K562 (cell line): Measurements from ENCODE around the gene CNNM3. TPM values are rescaled to one million over a fixed set of nuclear protein-coding genes. Genes with fewer than 3 reads are reported as not detected.

Experiments
- ATAC-seq: fragments of 200-7000 bp; cut with Tn5 transposase; 3 replicates; pipeline ENCODE4 v1.9.1; 2020; ENCODE audit warnings: moderate library complexity
- BruUV-seq: library from RNA; stranded (reverse); fragments of 400-500 nt; replicated peaks from 2 replicates; lab custom pipeline; 2021; lab: Mats Ljungman, UMichigan
- CTCF ChIA-PET: fragments of 300-600 bp; formaldehyde crosslinking; extraction: SDS; loops from one replicate; lab custom pipeline; 2021; ENCODE audit warnings: low intra/inter-chr PET ratio; lab: Yijun Ruan, JAX
- POLR2A ChIA-PET: fragments of 300-600, 350-650 bp; sonication (Branson Sonifier 250); formaldehyde crosslinking; extraction: SDS; loops from one replicate; lab custom pipeline; 2021; ENCODE audit warnings: antibody characterized with exemption, inconsistent platforms; lab: Yijun Ruan, JAX
- DNase-seq, 4 experiments: peaks; one replicate each; pipeline versions ENCODE4 v3.0.0 to v3.0.0-alpha.2; 2011 to 2018; ENCODE audit warnings: low spot score in 3 of 4, mixed read lengths in 3 of 4; ENCODE audit errors: extremely low read depth in 1 of 4
- FAIRE-seq: peaks from 2 replicates; lab custom pipeline; 2011; peaks lifted over from hg19 to GRCh38; lab: Jason Lieb, UNC
- H2AFZ ChIP-seq: 2 replicates; pipeline ENCODE4 v1.6.0; 2011; ENCODE audit warnings: low read depth, low read length, control low read depth, inconsistent platforms
- H3K27ac ChIP-seq: fragments of 200-600 bp; 3 replicates; pipeline ENCODE4 v1.8.0; 2011; ENCODE audit warnings: low read depth, mild to moderate bottlenecking, control low read depth, inconsistent platforms, low read length, moderate library complexity, mixed read lengths; ENCODE audit errors: extremely low read depth
- H3K27me3 ChIP-seq, 2 experiments: fragments of 300-600 bp in 1 of 2; 2 replicates in 1 of 2; 3 replicates in 1 of 2; pipeline versions ENCODE4 v1.6.0 to v1.8.0; 2011; ENCODE audit warnings: inconsistent platforms in 2 of 2, low read length in 2 of 2, mild to moderate bottlenecking in 1 of 2, mixed read lengths in 1 of 2, moderate library complexity in 1 of 2; ENCODE audit not compliant: control insufficient read depth in 2 of 2, insufficient read depth in 2 of 2
- H3K36me3 ChIP-seq: fragments of 300-600 bp; 3 replicates; pipeline ENCODE4 v1.8.0; 2011; ENCODE audit warnings: mild to moderate bottlenecking, low read length, inconsistent platforms; ENCODE audit not compliant: control insufficient read depth, insufficient read depth
- H3K4me1 ChIP-seq, 2 experiments: fragments of 200-600 bp in 1 of 2; replicated peaks in 1 of 2; 2 replicates in 1 of 2; 3 replicates in 1 of 2; pipeline versions ENCODE4 v1.5.1 to v1.8.0; 2011; ENCODE audit warnings: inconsistent platforms in 2 of 2, low read length in 2 of 2, mild to moderate bottlenecking in 1 of 2, mixed read lengths in 1 of 2, moderate library complexity in 1 of 2; ENCODE audit not compliant: control insufficient read depth in 2 of 2, insufficient read depth in 2 of 2
- H3K4me2 ChIP-seq: 2 replicates; pipeline ENCODE4 v1.6.1; 2011; ENCODE audit warnings: low read length, control low read depth, inconsistent platforms, mixed read lengths; ENCODE audit not compliant: insufficient read depth
- H3K4me3 ChIP-seq: fragments of 200-600 bp; sonication (generic), shearing (Covaris generic); 2 replicates; pipeline ENCODE4 v1.5.1; 2016; ENCODE audit warnings: control low read depth, inconsistent platforms
- H3K79me2 ChIP-seq: fragments of 200-600 bp; 3 replicates; pipeline ENCODE4 v1.8.0; 2011; ENCODE audit warnings: low read length, inconsistent platforms; ENCODE audit not compliant: control insufficient read depth, insufficient read depth
- H3K9ac ChIP-seq, 2 experiments: 2 replicates each; pipeline versions ENCODE4 v1.6.0 to v1.6.1; 2011; ENCODE audit warnings: low read depth in 2 of 2, low read length in 2 of 2, control low read depth in 1 of 2, inconsistent platforms in 1 of 2, mild to moderate bottlenecking in 1 of 2, mixed read lengths in 1 of 2; ENCODE audit not compliant: insufficient read depth in 1 of 2
- H3K9me1 ChIP-seq: one replicate; pipeline ENCODE4 v1.6.0; 2011; ENCODE audit warnings: inconsistent platforms, mild to moderate bottlenecking, low read length, moderate library complexity; ENCODE audit not compliant: control insufficient read depth, insufficient read depth
- H3K9me3 ChIP-seq: replicated peaks from 2 replicates; pipeline ENCODE4 v1.5.1; 2011; ENCODE audit warnings: low read depth, low read length, inconsistent platforms; ENCODE audit not compliant: control insufficient read depth, insufficient read depth
- H4K20me1 ChIP-seq: replicated peaks from 2 replicates; pipeline ENCODE4 v1.6.1; 2011; ENCODE audit warnings: low read length, inconsistent platforms, mixed read lengths; ENCODE audit not compliant: control insufficient read depth, insufficient read depth
- MCM7 ChIP-seq, 2 experiments: fragments of 450-650 bp; IDR thresholded peaks; 2 replicates each; pipeline ENCODE4 v1.6.1; 2016 to 2018
- MIER1 ChIP-seq: fragments of 450-650 bp; IDR thresholded peaks from 2 replicates; pipeline ENCODE4 v1.6.1; 2016; ENCODE audit warnings: antibody characterized with exemption, mild to moderate bottlenecking, low read depth
- NONO ChIP-seq, 2 experiments: fragments of 200-400 bp in 1 of 2; fragments of 450-650 bp in 1 of 2; formaldehyde crosslinking in 1 of 2; IDR thresholded peaks; 2 replicates each; pipeline ENCODE4 v1.6.1; 2017; ENCODE audit warnings: low read depth in 2 of 2, mild to moderate bottlenecking in 2 of 2, moderate library complexity in 2 of 2, low read length in 1 of 2
- POLR2A ChIP-seq: fragments of 450-650 bp; conservative IDR thresholded peaks from 2 replicates; pipeline ENCODE4 v1.6.1; 2016
- RFX7 ChIP-seq: fragments of 250-450 bp; sonication (Bioruptor Pico); IDR thresholded peaks from 2 replicates; pipeline ENCODE4 v1.5.1; 2021; ENCODE audit warnings: mild to moderate bottlenecking
- SMC3 ChIP-seq: conservative IDR thresholded peaks from 2 replicates; pipeline ENCODE4 v1.6.1; 2011; ENCODE audit warnings: low read depth, low read length, improper control_type of control experiment; ENCODE audit not compliant: insufficient read depth
- SOX6 ChIP-seq: fragments of 450-650 bp; IDR thresholded peaks from 2 replicates; pipeline ENCODE4 v1.6.1; 2014; ENCODE audit warnings: mild to moderate bottlenecking
- ZBTB40 ChIP-seq, 2 experiments: fragments of 450-650 bp in 1 of 2; sonication (generic) in 1 of 2; formaldehyde crosslinking in 1 of 2; IDR thresholded peaks; 2 replicates each; pipeline versions ENCODE4 v1.7.1 to v1.9.0; 2016 to 2022; ENCODE audit warnings: inconsistent platforms in 1 of 2, mild to moderate bottlenecking in 1 of 2, missing genetic modification reagents in 1 of 2
- ZNF311 ChIP-seq: fragments of 250-450 bp; sonication (Bioruptor Pico); IDR thresholded peaks from 2 replicates; pipeline ENCODE4 v1.4.0; 2020; ENCODE audit warnings: mild to moderate bottlenecking, moderate library complexity
- WGBS: fragments of 100-300 bp; shearing (Covaris generic); methylation state at CpG from one replicate; pipeline ENCODE4 v1.1.6; 2016; ENCODE audit warnings: low coverage, mixed read lengths; ENCODE audit not compliant: insufficient coverage; ENCODE audit errors: missing lambda C conversion rate; 5-methylcytosine and 5-hydroxymethylcytosine counted together
- in situ Hi-C: fragments of 300-500 bp; cut with MboI; formaldehyde crosslinking; loops from 4 replicates; pipeline ENCODE4 v1.15.0; 2018; ENCODE audit warnings: inconsistent platforms, mixed read lengths
- intact Hi-C: fragments of 100-400 bp; cut with micrococcal nuclease; formaldehyde crosslinking; loops from 2 replicates; pipeline ENCODE4 v1.14.2; 2022
- polyA plus RNA-seq, 8 experiments: library from polyadenylated mRNA; depleted of rRNA in 4 of 8; stranded (reverse) in 5 of 8; unstranded in 3 of 8; fragments of >200 nt; fragmentation: Nextera tagmentation in 2 of 8; fragmentation: Illumina TruSeq in 1 of 8; extraction: Ambion mirVana in 2 of 8; extraction: Trizol in 1 of 8; gene quantifications; 2 replicates each; pipeline versions ENCODE4 v1.2.1 to v1.2.3, GENCODE V29; 2011 to 2014; ENCODE audit warnings: inconsistent platforms in 1 of 8, missing spikeins in 1 of 8
- total RNA-seq, 7 experiments: library from RNA; depleted of rRNA in 6 of 7; stranded (reverse); fragments of >200 nt in 6 of 7; fragmentation: Illumina TruSeq in 2 of 7; extraction: Trizol in 2 of 7; gene quantifications; 2 replicates each; pipeline versions ENCODE4 v1.2.1 to v1.2.3, GENCODE V29; 2011 to 2021; ENCODE audit warnings: low replicate concordance in 1 of 7
- TF ChIP-seq, protein P1 (sequence below): fragments of 450-650 bp; formaldehyde crosslinking; IDR thresholded peaks from 2 replicates; pipeline ENCODE4 v1.4.0; 2020; ENCODE audit warnings: mild to moderate bottlenecking, mixed read lengths

Gene CNNM3
- total and polyA plus RNA-seq, 9 of the 15 experiments (the other 6 are each of a cell fraction or from before 2014, with no cell fraction given): 1.4 to 16.9 (median 6.5) TPM

GRCh38 chr2:96868555-96869280, 52.6 kb downstream of the CNNM3 start:
- FAIRE-seq (peak; percentile 40), ATAC-seq (peak; percentile 78), DNase-seq (peak; percentile 88 to 94 (median 90))
- H2AFZ ChIP-seq: peak overlapping the region; percentile 41; the same call in 1 of the 2 replicates
- peak overlapping the region; percentile 93 for H3K4me2 ChIP-seq
- BruUV-seq: no TSS peak
- ChIA-PET POLR2A (interaction anchor here (0.5 to 2.7 kb wide), 7 partner anchors 11 to 92 kb away, joined by 3 to 20 read pairs (median 3); partner anchors contain the start of gene ANKRD39), CTCF (interaction anchor here (0.7 to 1.0 kb wide), 2 partner anchors 81 to 83 kb away, joined by 3 read pairs; no protein-coding TSS in a partner anchor)
- peaks cover 8% of the 10 kb centered on the region for H3K9me1 ChIP-seq
- in situ Hi-C loops: loop anchor here (25.0 kb wide), 1 partner anchor 244 kb away; the partner anchor contains the start of gene ANKRD36
- peaks cover 27 to 89% of the 10 kb centered on the region in 2 experiments for H3K4me1 ChIP-seq
- H3K4me3 ChIP-seq: peak overlapping the region; percentile 97
- peak overlapping the region; percentile 90 to 100 for H3K9ac ChIP-seq
- H4K20me1 ChIP-seq: peaks cover 16% of the 10 kb centered on the region; the same call in 1 of the 2 replicates
- H3K9me3 ChIP-seq: no peaks in the 10 kb centered on the region
- peaks cover 49% of the 10 kb centered on the region for H3K36me3 ChIP-seq
- 0% methylated on average over 18 of the region's 76 CpGs for WGBS
- peak overlapping the region; percentile 95 for H3K27ac ChIP-seq
- H3K27me3 ChIP-seq: no peaks in the 10 kb centered on the region
- peaks cover 83% of the 10 kb centered on the region for H3K79me2 ChIP-seq
- intact Hi-C loops: no loop called here
- peak; percentile 61; the same call in 1 of the 2 replicates for TF ChIP-seq POLR2A
- TF ChIP-seq SMC3: no peak; the same call in 1 of the 2 replicates
- no peak for TF ChIP-seq MIER1
- peak; percentile 74 for TF ChIP-seq ZBTB40 (IDR thresholded peaks at IDR 0.05)
- TF ChIP-seq ZBTB40 (CRISPR knock-in tag; IDR thresholded peaks at IDR 0.05): no peak
- no peak for TF ChIP-seq SOX6
- TF ChIP-seq ZNF311 (CRISPR knock-in tag): no peak
- TF ChIP-seq MCM7 (IDR thresholded peaks at IDR 0.05): no peak
- 0 out of 4 replicates have a peak, but pooled peaks of 1 of the 2 experiments have one; percentile 43 for TF ChIP-seq NONO (IDR thresholded peaks at IDR 0.05; ENCODE audit: low read depth in 2 of 2, low read length in 1 of 2)
- no peak for TF ChIP-seq RFX7 (CRISPR knock-in tag)
- TF ChIP-seq, protein P1, sequence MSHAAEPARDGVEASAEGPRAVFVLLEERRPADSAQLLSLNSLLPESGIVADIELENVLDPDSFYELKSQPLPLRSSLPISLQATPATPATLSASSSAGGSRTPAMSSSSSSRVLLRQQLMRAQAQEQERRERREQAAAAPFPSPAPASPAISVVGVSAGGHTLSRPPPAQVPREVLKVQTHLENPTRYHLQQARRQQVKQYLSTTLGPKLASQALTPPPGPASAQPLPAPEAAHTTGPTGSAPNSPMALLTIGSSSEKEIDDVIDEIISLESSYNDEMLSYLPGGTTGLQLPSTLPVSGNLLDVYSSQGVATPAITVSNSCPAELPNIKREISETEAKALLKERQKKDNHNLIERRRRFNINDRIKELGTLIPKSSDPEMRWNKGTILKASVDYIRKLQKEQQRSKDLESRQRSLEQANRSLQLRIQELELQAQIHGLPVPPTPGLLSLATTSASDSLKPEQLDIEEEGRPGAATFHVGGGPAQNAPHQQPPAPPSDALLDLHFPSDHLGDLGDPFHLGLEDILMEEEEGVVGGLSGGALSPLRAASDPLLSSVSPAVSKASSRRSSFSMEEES (CRISPR knock-in tag): 0 out of 2 replicates have a peak, but pooled peaks have one; percentile 1
